Transverse colon (tissue), 4 donors: ENCODE results near the gene PRUNE1.

Experiments
- POLR2AphosphoS5 ChIP-seq, 3 donors: sonication (generic); formaldehyde crosslinking; IDR thresholded peaks; one replicate each; pipeline ENCODE4 v1.6.1; 2016; ENCODE audit warnings: antibody characterized with exemption in 3 of 3
- TF ChIP-seq, protein P1 (sequence below), 5 experiments: fragments of 200-600 bp in 3 of 5; fragments of 450-650 bp in 2 of 5; sonication (generic) in 3 of 5; IDR thresholded peaks; 1 replicate in 2 of 5; 2 replicates in 3 of 5; pipeline ENCODE4 v1.5.1; 2016 to 2017; ENCODE audit warnings: antibody characterized with exemption in 5 of 5, inconsistent platforms in 3 of 5, mild to moderate bottlenecking in 2 of 5, moderate library complexity in 1 of 5

DNA sequence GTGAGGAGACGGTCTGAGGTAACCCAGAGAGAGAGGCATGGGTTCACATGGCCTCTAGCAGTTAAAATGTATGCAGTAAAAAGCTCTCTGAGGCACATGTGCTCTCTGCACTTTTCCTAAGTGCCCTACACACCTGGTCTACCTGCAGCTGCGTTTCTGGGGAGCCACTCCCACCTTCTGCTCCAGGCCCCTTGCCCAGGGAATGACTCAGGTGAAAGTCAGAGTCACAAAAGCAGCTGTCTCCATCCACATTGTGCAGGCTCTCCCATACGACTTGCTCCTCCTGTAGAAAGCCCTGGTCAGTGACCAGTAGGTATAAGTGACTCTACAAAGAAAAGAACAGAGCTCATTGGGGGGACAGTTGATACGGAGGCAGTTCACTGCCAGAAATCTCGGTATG is 10.3 kb upstream of the PRUNE1 start:
- TF ChIP-seq POLR2AphosphoS5 (IDR thresholded peaks at IDR 0.05) = no peak
- TF ChIP-seq, protein P1, sequence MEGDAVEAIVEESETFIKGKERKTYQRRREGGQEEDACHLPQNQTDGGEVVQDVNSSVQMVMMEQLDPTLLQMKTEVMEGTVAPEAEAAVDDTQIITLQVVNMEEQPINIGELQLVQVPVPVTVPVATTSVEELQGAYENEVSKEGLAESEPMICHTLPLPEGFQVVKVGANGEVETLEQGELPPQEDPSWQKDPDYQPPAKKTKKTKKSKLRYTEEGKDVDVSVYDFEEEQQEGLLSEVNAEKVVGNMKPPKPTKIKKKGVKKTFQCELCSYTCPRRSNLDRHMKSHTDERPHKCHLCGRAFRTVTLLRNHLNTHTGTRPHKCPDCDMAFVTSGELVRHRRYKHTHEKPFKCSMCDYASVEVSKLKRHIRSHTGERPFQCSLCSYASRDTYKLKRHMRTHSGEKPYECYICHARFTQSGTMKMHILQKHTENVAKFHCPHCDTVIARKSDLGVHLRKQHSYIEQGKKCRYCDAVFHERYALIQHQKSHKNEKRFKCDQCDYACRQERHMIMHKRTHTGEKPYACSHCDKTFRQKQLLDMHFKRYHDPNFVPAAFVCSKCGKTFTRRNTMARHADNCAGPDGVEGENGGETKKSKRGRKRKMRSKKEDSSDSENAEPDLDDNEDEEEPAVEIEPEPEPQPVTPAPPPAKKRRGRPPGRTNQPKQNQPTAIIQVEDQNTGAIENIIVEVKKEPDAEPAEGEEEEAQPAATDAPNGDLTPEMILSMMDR (IDR thresholded peaks at IDR 0.05) = no peak
